ENCODE results near the gene EXOC3. TPM values are rescaled to one million over a fixed set of nuclear protein-coding genes. Genes with fewer than 3 reads are reported as not detected.

The EXOC3 gene
- total RNA-seq, result 66.5 and 67.3 TPM in 2 replicates
- long read RNA-seq, partial matches to known transcripts, result 5 of 13 reads
- long read RNA-seq, other reads (novel, unspliced or antisense), result 3 of 13 reads

DNA sequence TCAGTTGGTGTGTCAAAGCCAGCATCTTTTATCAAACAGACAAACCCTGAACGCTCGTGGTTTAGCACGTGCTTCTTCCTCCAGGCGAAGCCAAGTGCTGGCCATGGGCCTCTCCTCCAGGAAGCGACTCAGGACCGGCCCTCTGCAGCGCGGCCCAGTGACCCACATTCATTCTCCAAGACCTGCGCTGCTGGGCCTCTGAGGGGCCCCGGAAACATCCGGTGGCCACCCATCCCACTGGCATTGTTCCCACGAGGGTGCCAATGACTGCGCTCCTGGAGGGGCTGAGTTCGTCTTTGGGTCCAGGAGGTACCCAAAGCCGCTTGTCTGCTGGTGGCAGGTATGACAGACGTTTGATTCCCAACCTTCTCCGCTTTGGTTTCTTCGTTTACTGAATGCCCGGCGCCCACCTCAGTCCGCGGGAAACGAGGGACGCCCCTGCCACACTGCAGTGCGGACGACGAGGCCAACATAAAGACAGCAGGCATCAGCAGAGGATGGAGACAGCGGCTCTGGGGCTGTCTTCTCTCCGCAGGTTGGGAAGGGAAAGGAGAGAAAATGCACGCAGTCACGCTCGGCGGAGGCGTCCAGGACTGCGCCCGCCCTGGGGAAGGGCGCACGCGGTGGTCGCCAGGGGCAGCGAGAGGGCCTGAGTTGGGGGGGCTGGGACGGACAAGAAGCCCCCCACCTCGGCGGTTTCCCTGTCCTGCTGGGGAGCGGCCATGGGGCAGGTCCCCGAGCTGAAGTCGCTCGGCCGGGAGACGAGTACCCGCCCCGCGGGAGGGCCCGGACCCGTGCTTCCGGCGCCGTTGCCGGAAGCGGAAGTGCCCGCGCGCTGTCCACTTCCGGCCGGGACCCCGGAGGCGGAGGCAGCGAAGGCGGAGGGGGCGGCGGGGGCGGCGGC lies at the start of gene EXOC3:
EXOC3 (plus strand) TSS at position 842 of the 904 bp plus-strand sequence. CDS start 3,030 bp downstream, outside the sequence.
- Mint-ChIP-seq H3K4me3 (ENCODE audit: low read depth) (peak within 1 kb of the TSS; percentile 98), H3K27me3 (no peaks in the 10 kb centered on the region), H3K36me3 (ENCODE audit: insufficient read depth) (peaks cover 9% of the 10 kb centered on the region), H3K27ac (peak within 1 kb of the TSS; percentile 94), H3K9me3 (ENCODE audit: low read depth) (no peaks in the 10 kb centered on the region), H3K4me1 (ENCODE audit: low read depth) (peaks cover 12% of the 10 kb centered on the region)
- peak; percentile 65 for DNase-seq (ENCODE audit: low spot score, unreplicated experiment)
- TF ChIP-seq, protein P1, sequence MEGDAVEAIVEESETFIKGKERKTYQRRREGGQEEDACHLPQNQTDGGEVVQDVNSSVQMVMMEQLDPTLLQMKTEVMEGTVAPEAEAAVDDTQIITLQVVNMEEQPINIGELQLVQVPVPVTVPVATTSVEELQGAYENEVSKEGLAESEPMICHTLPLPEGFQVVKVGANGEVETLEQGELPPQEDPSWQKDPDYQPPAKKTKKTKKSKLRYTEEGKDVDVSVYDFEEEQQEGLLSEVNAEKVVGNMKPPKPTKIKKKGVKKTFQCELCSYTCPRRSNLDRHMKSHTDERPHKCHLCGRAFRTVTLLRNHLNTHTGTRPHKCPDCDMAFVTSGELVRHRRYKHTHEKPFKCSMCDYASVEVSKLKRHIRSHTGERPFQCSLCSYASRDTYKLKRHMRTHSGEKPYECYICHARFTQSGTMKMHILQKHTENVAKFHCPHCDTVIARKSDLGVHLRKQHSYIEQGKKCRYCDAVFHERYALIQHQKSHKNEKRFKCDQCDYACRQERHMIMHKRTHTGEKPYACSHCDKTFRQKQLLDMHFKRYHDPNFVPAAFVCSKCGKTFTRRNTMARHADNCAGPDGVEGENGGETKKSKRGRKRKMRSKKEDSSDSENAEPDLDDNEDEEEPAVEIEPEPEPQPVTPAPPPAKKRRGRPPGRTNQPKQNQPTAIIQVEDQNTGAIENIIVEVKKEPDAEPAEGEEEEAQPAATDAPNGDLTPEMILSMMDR (IDR thresholded peaks at IDR 0.05; ENCODE audit: unreplicated experiment), result no peak

DNA sequence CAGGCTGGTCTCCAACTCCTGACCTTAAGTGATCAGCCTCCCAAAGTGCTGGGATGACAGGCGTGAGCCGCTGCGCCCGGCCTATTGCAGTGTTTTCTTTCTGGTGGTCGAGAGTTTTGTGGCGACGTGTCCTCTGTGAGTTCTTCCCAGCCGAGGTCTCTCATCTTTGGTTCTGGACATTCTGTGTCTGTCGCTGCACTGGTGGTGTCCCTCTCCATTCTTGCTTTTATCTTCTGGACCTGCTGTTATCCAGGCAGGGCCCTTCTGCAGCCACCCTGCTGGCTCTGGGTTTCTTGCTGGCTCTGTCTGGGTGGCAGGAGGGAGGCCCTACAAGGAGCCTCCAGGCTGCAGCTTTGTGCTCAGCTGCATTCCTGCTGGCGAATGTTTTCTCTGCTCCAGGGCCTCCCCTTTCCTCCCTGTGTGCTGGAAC lies 49.1 kb upstream of the EXOC3 start:
- Mint-ChIP-seq H3K27me3 (peaks cover 13% of the 10 kb centered on the region), H3K9me3 (ENCODE audit: low read depth) (no peaks in the 10 kb centered on the region), H3K27ac (no peak overlapping the region), H3K36me3 (ENCODE audit: insufficient read depth) (no peaks in the 10 kb centered on the region), H3K4me1 (ENCODE audit: low read depth) (no peaks in the 10 kb centered on the region), H3K4me3 (ENCODE audit: low read depth) (no peak overlapping the region)
- TF ChIP-seq, protein P1 (IDR thresholded peaks at IDR 0.05; ENCODE audit: unreplicated experiment), result no peak
- DNase-seq (ENCODE audit: low spot score, unreplicated experiment), result no peak

DNA sequence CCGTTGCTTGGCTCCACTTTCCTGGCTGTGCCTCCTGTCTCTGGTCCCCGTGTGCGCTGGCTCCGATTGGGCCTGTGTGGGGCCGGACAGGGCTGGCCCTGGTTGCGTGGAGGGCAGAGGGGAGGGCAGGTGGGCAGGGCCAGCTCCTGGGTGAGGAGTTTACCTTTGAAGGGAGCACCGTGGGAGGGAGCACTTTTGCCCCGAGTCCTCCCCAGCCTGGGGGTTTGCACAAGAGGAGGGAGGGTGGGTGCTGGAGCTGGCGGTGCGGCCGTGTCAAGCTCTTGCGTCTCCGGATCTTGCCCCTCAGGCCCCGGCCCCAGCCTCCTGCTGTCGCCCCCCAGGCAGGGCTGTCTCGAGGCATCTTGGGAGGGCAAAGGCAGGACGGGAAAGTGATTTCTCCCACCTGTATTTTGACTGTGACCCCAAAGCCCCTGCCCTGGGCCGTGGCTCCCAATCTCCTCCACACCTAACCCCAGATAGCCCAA lies 48.3 kb upstream of the EXOC3 start:
- Mint-ChIP-seq H3K36me3 (ENCODE audit: insufficient read depth) (no peaks in the 10 kb centered on the region), H3K9me3 (ENCODE audit: low read depth) (no peaks in the 10 kb centered on the region), H3K4me1 (ENCODE audit: low read depth) (no peaks in the 10 kb centered on the region), H3K4me3 (ENCODE audit: low read depth) (no peak overlapping the region), H3K27ac (no peak overlapping the region), H3K27me3 (peaks cover 14% of the 10 kb centered on the region)
- no peak for DNase-seq (ENCODE audit: low spot score, unreplicated experiment)
- TF ChIP-seq, protein P1 (IDR thresholded peaks at IDR 0.05; ENCODE audit: unreplicated experiment), result no peak

DNA sequence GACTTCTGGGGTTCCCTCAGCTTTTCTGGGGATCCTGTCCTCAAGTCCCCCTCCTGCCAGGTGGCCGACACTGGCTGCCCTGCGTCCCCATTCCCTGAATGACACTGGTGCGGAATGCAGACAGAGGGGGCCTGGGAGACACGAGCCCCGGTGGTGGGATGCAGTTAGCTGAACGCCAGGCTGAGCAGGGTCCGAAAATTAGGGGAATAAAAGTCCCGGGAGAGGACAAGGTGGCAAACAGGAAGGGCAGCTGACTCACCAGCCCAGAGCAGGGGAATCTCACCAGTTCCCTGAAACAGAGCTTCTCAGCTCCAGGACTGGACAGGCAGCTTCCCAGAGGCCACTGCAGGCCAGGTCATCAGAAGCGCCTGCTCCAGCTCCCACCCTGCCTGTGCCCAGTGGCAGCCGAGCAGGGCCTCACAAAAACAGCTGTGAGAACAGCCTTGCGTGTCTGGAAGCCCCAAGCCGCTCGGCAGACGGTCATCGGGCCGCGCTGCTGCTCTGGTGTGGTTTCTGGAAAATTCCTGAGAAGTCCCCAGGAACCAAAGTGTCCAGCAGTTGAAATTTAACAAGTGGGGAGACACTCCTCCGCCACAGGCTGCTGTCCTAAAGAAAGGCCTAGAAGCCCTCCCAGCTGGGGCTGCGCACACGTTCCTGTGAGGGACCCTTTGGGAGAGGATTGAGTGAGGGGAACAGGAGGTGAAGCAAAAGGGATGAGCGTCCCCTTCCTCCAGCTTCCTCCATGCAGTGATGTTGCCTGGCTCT lies 47.6 kb upstream of the EXOC3 start:
- Mint-ChIP-seq H3K27me3 (peaks cover 15% of the 10 kb centered on the region), H3K4me1 (ENCODE audit: low read depth) (no peaks in the 10 kb centered on the region), H3K4me3 (ENCODE audit: low read depth) (no peak overlapping the region), H3K27ac (no peak overlapping the region), H3K9me3 (ENCODE audit: low read depth) (no peaks in the 10 kb centered on the region), H3K36me3 (ENCODE audit: insufficient read depth) (no peaks in the 10 kb centered on the region)
- TF ChIP-seq, protein P1 (IDR thresholded peaks at IDR 0.05; ENCODE audit: unreplicated experiment), result no peak
- no peak for DNase-seq (ENCODE audit: low spot score, unreplicated experiment)

DNA sequence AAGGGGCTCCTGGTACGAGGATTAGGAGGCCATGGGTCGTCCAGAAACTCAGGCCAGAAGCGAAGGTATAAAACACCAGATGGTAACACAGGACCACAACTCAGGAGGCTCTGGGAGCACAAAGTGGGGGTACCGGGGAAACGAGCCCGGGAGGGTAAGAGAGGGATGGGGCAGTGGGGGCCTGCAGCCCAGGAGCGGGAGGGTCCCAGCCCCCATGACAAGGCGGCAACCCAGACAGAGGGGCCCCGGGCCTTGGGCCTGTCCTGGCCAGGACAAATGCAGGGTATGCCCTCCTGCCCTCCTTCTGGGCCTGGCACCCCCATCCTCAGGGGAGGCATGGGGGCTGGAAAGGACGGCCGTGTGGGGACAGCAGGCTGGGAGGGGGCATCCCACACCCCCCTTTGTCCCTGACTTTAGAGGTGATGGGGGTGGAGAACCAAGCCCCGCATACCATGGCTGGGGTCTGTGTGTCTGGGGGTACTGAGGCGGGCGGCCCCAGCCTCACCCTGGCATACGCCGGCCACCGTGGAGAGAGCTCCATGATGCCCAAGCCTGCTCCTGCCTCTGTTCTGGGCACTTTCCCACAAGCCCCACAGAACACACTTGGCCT lies 47.0 kb upstream of the EXOC3 start:
- H3K27me3 Mint-ChIP-seq, result peaks cover 16% of the 10 kb centered on the region
- no peaks in the 10 kb centered on the region for H3K9me3 Mint-ChIP-seq (ENCODE audit: low read depth)
- DNase-seq (ENCODE audit: low spot score, unreplicated experiment), result no peak
- no peaks in the 10 kb centered on the region for H3K4me1 Mint-ChIP-seq (ENCODE audit: low read depth)
- H3K4me3 Mint-ChIP-seq (ENCODE audit: low read depth), result no peak overlapping the region
- H3K36me3 Mint-ChIP-seq (ENCODE audit: insufficient read depth), result no peaks in the 10 kb centered on the region
- no peak overlapping the region for H3K27ac Mint-ChIP-seq
- TF ChIP-seq, protein P1 (IDR thresholded peaks at IDR 0.05; ENCODE audit: unreplicated experiment), result no peak

Measured in progenitor cell of endocrine pancreas (in vitro differentiated cells).